WTC11 (cell line): ENCODE measurements around the gene MAPRE2. TPM values are rescaled to one million over a fixed set of nuclear protein-coding genes. Genes with fewer than 3 reads are reported as not detected.

Source experiments
- ATAC-seq: fragments of 200-7000 bp; cut with Tn5 transposase; 2 replicates; pipeline ENCODE4 v1.10.0; 2021; ENCODE audit warnings: mild to moderate bottlenecking, moderate library complexity
- CTCF ChIA-PET: fragments of 300-600 bp; sonication (Branson Sonifier 250); formaldehyde crosslinking; loops from one replicate; lab custom pipeline; 2021; ENCODE audit warnings: antibody characterized with exemption; lab: Charles Lee
- POLR2A ChIA-PET: fragments of 350-600 bp; sonication (Branson Sonifier 250); formaldehyde crosslinking; loops from one replicate; lab custom pipeline; 2021; ENCODE audit warnings: antibody characterized with exemption; lab: Charles Lee
- DNase-seq: peaks from one replicate; pipeline ENCODE4 v3.0.0; 2021; ENCODE audit warnings: low spot score
- H3K27ac Mint-ChIP-seq: 2 replicates; pipeline ENCODE4 v1.8.0; 2021; ENCODE audit warnings: mixed read lengths
- H3K27me3 Mint-ChIP-seq: 2 replicates; pipeline ENCODE4 v1.8.0; 2021; ENCODE audit warnings: low read depth, mild to moderate bottlenecking, moderate library complexity, mixed read lengths
- H3K36me3 Mint-ChIP-seq: 2 replicates; pipeline ENCODE4 v1.8.0; 2021; ENCODE audit warnings: mixed read lengths
- H3K4me1 Mint-ChIP-seq: 2 replicates; pipeline ENCODE4 v1.8.0; 2022; ENCODE audit warnings: mixed read lengths
- H3K4me3 Mint-ChIP-seq: 2 replicates; pipeline ENCODE4 v1.8.0; 2021; ENCODE audit warnings: mild to moderate bottlenecking, moderate library complexity, mixed read lengths
- H3K9me3 Mint-ChIP-seq: 2 replicates; pipeline ENCODE4 v1.8.0; 2021; ENCODE audit warnings: mixed read lengths
- ARID4B ChIP-seq: sonication (generic); formaldehyde crosslinking; IDR thresholded peaks from 2 replicates; pipeline ENCODE4 v1.8.0; 2023; ENCODE audit warnings: missing genetic modification reagents, mild to moderate bottlenecking, borderline replicate concordance
- E2F5 ChIP-seq: sonication (generic); formaldehyde crosslinking; IDR thresholded peaks from 2 replicates; pipeline ENCODE4 v1.8.1; 2022; ENCODE audit warnings: mild to moderate bottlenecking, moderate library complexity, missing genetic modification reagents
- ERG ChIP-seq: fragments of 250-450 bp; sonication (Bioruptor Pico); IDR thresholded peaks from 2 replicates; pipeline ENCODE4 v1.8.0; 2021; ENCODE audit warnings: mild to moderate bottlenecking
- FOXP1 ChIP-seq: sonication (generic); formaldehyde crosslinking; IDR thresholded peaks from 2 replicates; pipeline ENCODE4 v1.8.0; 2022; ENCODE audit warnings: missing genetic modification reagents, mild to moderate bottlenecking, moderate library complexity, borderline replicate concordance
- NFYB ChIP-seq: sonication (generic); formaldehyde crosslinking; conservative IDR thresholded peaks from 2 replicates; pipeline ENCODE4 v1.8.0; 2022; ENCODE audit warnings: low read depth, missing genetic modification reagents
- TEAD1 ChIP-seq: sonication (generic); formaldehyde crosslinking; IDR thresholded peaks from 2 replicates; pipeline ENCODE4 v1.8.0; 2022; ENCODE audit warnings: mild to moderate bottlenecking, missing genetic modification reagents
- ZNF219 ChIP-seq: sonication (generic); formaldehyde crosslinking; IDR thresholded peaks from 2 replicates; pipeline ENCODE4 v1.8.0; 2023; ENCODE audit warnings: missing genetic modification reagents, mild to moderate bottlenecking, borderline replicate concordance
- ZNF317 ChIP-seq: sonication (generic); formaldehyde crosslinking; IDR thresholded peaks from 2 replicates; pipeline ENCODE4 v1.8.1; 2023; ENCODE audit warnings: low read depth, mild to moderate bottlenecking, moderate library complexity, missing genetic modification reagents, borderline replicate concordance
- total RNA-seq: library from RNA; stranded (reverse); gene quantifications from 3 replicates; pipeline ENCODE4 v1.2.3, GENCODE V29; 2021
- TF ChIP-seq, protein P1 (sequence below): sonication (generic); formaldehyde crosslinking; IDR thresholded peaks from 2 replicates; pipeline ENCODE4 v1.8.0; 2023; ENCODE audit warnings: mild to moderate bottlenecking, missing genetic modification reagents
- TF ChIP-seq, protein P2 (sequence below): sonication (generic); formaldehyde crosslinking; IDR thresholded peaks from 2 replicates; pipeline ENCODE4 v1.8.0; 2022; ENCODE audit warnings: mild to moderate bottlenecking, missing genetic modification reagents
- TF ChIP-seq, protein P3 (sequence below): sonication (generic); formaldehyde crosslinking; IDR thresholded peaks from 2 replicates; pipeline ENCODE4 v1.8.0; 2022; ENCODE audit warnings: mild to moderate bottlenecking, missing genetic modification reagents
- TF ChIP-seq, protein P4 (sequence below): sonication (generic); formaldehyde crosslinking; IDR thresholded peaks from 2 replicates; pipeline ENCODE4 v1.8.1; 2023; ENCODE audit warnings: mild to moderate bottlenecking, missing genetic modification reagents, moderate library complexity
- TF ChIP-seq, protein P5 (sequence below): fragments of 250-450 bp; sonication (Bioruptor Pico); IDR thresholded peaks from 2 replicates; pipeline ENCODE4 v1.9.0; 2021; ENCODE audit warnings: moderate library complexity, mild to moderate bottlenecking, inconsistent platforms, borderline replicate concordance

MAPRE2 gene
- total RNA-seq, 1 experiment from 2014 or later, result 20.4 TPM

DNA sequence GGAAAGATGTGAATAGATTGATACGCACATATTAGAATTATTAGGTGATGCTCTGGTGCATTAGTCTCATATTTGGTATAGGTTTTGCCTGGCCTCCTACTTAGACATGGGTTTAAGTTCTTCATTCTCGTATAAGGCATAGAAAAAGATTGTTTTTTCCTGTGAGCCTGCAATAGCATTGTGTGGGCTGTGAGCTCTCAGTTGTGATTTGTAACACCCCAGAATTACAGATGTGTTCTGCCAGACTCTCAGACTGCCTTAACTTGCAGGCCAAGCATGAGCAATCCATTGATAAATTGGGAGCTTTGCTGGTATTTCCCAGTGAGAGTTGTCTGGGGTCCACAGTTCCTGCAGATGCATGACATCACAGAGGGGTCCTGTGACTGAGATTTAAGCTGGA is 95.7 kb downstream of the MAPRE2 start:
- Mint-ChIP-seq H3K27me3 (no peaks in the 10 kb centered on the region), H3K27ac (no peak overlapping the region), H3K4me1 (peaks cover 26% of the 10 kb centered on the region), H3K4me3 (no peak overlapping the region), H3K36me3 (peaks cover 4% of the 10 kb centered on the region; the same call in 1 of the 2 replicates), H3K9me3 (no peaks in the 10 kb centered on the region)
- ChIA-PET CTCF (interaction anchor here (1.3 to 1.8 kb wide), 2 partner anchors 9 to 10 kb away, joined by 4 to 5 read pairs; no protein-coding TSS in a partner anchor), POLR2A (no interaction called here)
- TF ChIP-seq ERG (CRISPR knock-in tag) (no peak), ZNF219 (CRISPR knock-in tag) (no peak), E2F5 (CRISPR knock-in tag) (no peak), ARID4B (CRISPR knock-in tag) (no peak), FOXP1 (CRISPR knock-in tag) (no peak), TEAD1 (CRISPR knock-in tag) (no peak), ZNF317 (CRISPR knock-in tag) (no peak), NFYB (CRISPR knock-in tag) (no peak)
- TF ChIP-seq, protein P1, sequence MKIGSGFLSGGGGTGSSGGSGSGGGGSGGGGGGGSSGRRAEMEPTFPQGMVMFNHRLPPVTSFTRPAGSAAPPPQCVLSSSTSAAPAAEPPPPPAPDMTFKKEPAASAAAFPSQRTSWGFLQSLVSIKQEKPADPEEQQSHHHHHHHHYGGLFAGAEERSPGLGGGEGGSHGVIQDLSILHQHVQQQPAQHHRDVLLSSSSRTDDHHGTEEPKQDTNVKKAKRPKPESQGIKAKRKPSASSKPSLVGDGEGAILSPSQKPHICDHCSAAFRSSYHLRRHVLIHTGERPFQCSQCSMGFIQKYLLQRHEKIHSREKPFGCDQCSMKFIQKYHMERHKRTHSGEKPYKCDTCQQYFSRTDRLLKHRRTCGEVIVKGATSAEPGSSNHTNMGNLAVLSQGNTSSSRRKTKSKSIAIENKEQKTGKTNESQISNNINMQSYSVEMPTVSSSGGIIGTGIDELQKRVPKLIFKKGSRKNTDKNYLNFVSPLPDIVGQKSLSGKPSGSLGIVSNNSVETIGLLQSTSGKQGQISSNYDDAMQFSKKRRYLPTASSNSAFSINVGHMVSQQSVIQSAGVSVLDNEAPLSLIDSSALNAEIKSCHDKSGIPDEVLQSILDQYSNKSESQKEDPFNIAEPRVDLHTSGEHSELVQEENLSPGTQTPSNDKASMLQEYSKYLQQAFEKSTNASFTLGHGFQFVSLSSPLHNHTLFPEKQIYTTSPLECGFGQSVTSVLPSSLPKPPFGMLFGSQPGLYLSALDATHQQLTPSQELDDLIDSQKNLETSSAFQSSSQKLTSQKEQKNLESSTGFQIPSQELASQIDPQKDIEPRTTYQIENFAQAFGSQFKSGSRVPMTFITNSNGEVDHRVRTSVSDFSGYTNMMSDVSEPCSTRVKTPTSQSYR (CRISPR knock-in tag), result no peak
- TF ChIP-seq, protein P2, sequence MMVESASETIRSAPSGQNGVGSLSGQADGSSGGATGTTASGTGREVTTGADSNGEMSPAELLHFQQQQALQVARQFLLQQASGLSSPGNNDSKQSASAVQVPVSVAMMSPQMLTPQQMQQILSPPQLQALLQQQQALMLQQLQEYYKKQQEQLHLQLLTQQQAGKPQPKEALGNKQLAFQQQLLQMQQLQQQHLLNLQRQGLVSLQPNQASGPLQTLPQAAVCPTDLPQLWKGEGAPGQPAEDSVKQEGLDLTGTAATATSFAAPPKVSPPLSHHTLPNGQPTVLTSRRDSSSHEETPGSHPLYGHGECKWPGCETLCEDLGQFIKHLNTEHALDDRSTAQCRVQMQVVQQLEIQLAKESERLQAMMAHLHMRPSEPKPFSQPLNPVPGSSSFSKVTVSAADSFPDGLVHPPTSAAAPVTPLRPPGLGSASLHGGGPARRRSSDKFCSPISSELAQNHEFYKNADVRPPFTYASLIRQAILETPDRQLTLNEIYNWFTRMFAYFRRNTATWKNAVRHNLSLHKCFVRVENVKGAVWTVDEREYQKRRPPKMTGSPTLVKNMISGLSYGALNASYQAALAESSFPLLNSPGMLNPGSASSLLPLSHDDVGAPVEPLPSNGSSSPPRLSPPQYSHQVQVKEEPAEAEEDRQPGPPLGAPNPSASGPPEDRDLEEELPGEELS (CRISPR knock-in tag), result no peak
- TF ChIP-seq, protein P3, sequence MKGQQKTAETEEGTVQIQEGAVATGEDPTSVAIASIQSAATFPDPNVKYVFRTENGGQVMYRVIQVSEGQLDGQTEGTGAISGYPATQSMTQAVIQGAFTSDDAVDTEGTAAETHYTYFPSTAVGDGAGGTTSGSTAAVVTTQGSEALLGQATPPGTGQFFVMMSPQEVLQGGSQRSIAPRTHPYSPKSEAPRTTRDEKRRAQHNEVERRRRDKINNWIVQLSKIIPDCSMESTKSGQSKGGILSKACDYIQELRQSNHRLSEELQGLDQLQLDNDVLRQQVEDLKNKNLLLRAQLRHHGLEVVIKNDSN (CRISPR knock-in tag), result no peak
- TF ChIP-seq, protein P4, sequence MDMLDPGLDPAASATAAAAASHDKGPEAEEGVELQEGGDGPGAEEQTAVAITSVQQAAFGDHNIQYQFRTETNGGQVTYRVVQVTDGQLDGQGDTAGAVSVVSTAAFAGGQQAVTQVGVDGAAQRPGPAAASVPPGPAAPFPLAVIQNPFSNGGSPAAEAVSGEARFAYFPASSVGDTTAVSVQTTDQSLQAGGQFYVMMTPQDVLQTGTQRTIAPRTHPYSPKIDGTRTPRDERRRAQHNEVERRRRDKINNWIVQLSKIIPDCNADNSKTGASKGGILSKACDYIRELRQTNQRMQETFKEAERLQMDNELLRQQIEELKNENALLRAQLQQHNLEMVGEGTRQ, result no peak
- TF ChIP-seq, protein P5, sequence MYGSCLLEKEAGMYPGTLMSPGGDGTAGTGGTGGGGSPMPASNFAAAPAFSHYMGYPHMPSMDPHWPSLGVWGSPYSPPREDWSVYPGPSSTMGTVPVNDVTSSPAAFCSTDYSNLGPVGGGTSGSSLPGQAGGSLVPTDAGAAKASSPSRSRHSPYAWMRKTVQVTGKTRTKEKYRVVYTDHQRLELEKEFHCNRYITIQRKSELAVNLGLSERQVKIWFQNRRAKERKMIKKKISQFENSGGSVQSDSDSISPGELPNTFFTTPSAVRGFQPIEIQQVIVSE (CRISPR knock-in tag), result no peak
- ATAC-seq (no peak), DNase-seq (no peak)
